ENCODE measurements around the gene FERMT1. TPM values are rescaled to one million over a fixed set of nuclear protein-coding genes. Genes with fewer than 3 reads are reported as not detected.

Gene FERMT1
- total and polyA plus RNA-seq, 2 of the 13 experiments (the other 11 are each of a cell fraction or from before 2014, with no cell fraction given) = 15.8 to 29.5 TPM

DNA sequence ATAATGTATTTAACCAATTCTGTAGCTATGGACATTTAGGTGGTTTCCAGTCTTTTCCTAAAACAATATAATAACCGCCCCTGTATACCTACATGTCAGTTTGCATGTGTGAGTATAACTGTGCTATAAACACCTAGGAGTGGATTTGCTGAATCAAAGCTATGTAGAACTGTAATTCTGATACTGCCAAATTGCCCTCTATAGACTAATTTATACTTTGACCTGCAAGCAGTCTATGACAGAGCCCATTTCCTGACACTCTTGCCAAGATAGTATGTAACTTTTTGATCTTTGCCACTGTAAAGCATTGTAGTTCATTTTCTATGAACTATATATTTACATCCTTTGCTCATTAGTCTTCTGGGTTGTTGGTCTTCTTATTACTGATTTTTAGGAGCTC, 19.5 kb downstream of the FERMT1 start (continued):
- TF ChIP-seq ZFP90 (CRISPR knock-in tag; IDR thresholded peaks at IDR 0.05; ENCODE audit: borderline replicate concordance) (no peak), SRSF1 (optimal IDR thresholded peaks at IDR 0.05; ENCODE audit: low read depth, low read length) (no peak), PRPF4 (IDR thresholded peaks at IDR 0.05; ENCODE audit: low read depth, low read length, poor library complexity, severe bottlenecking) (no peak)
- TF ChIP-seq, protein P1, sequence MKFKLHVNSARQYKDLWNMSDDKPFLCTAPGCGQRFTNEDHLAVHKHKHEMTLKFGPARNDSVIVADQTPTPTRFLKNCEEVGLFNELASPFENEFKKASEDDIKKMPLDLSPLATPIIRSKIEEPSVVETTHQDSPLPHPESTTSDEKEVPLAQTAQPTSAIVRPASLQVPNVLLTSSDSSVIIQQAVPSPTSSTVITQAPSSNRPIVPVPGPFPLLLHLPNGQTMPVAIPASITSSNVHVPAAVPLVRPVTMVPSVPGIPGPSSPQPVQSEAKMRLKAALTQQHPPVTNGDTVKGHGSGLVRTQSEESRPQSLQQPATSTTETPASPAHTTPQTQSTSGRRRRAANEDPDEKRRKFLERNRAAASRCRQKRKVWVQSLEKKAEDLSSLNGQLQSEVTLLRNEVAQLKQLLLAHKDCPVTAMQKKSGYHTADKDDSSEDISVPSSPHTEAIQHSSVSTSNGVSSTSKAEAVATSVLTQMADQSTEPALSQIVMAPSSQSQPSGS (CRISPR knock-in tag; IDR thresholded peaks at IDR 0.05) = no peak

DNA sequence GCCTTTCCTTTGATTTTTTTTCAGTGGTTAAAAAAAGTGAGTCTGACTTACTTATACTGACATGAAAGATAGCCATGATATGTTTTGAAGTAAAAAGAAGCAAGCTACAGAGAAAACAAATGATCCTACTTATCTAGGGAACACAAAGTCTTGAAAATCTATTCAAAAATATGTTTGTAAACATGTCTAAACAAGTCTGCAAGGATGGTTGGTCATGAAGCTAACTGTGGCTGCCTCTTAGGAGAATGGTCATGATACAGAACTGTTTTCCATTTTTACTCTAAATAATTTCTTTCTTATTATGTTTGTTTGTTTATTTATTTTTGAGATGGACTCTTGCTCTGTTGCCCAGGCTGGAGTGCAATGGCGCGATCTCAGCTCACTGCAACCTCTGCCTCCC, 21.5 kb downstream of the FERMT1 start:
- CTCF ChIA-PET (ENCODE audit: low intra/inter-chr PET ratio, low total read pairs) = no interaction called here
- peaks cover 18 to 60% of the 10 kb centered on the region in 2 experiments for H3K36me3 ChIP-seq (replicated peaks in 1 of 2; ENCODE audit: control insufficient read depth in 1 of 2, insufficient read depth in 2 of 2, low read length in 2 of 2)
- no TSS peak for BruUV-seq (replicated peaks)
- TF ChIP-seq NFYC (CRISPR knock-in tag; IDR thresholded peaks at IDR 0.05) = no peak
- TF ChIP-seq RBFOX2 (IDR thresholded peaks at IDR 0.05; ENCODE audit: low read depth, low read length) = no peak
- TF ChIP-seq TRIM22 (IDR thresholded peaks at IDR 0.05) = no peak
- TF ChIP-seq ZNF773 (CRISPR knock-in tag; IDR thresholded peaks at IDR 0.05; ENCODE audit: borderline replicate concordance) = no peak
- TF ChIP-seq ZNF556 (CRISPR knock-in tag; IDR thresholded peaks at IDR 0.05; ENCODE audit: borderline replicate concordance) = no peak
- TF ChIP-seq, protein P2, sequence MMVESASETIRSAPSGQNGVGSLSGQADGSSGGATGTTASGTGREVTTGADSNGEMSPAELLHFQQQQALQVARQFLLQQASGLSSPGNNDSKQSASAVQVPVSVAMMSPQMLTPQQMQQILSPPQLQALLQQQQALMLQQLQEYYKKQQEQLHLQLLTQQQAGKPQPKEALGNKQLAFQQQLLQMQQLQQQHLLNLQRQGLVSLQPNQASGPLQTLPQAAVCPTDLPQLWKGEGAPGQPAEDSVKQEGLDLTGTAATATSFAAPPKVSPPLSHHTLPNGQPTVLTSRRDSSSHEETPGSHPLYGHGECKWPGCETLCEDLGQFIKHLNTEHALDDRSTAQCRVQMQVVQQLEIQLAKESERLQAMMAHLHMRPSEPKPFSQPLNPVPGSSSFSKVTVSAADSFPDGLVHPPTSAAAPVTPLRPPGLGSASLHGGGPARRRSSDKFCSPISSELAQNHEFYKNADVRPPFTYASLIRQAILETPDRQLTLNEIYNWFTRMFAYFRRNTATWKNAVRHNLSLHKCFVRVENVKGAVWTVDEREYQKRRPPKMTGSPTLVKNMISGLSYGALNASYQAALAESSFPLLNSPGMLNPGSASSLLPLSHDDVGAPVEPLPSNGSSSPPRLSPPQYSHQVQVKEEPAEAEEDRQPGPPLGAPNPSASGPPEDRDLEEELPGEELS (CRISPR knock-in tag; IDR thresholded peaks at IDR 0.05) = no peak
- no peak for TF ChIP-seq FOXO4 (CRISPR knock-in tag; conservative IDR thresholded peaks at IDR 0.05)
- TF ChIP-seq GLI4 (CRISPR knock-in tag; IDR thresholded peaks at IDR 0.05; ENCODE audit: borderline replicate concordance) = no peak
- no peak for TF ChIP-seq ZNF619 (CRISPR knock-in tag; IDR thresholded peaks at IDR 0.05)
- TF ChIP-seq ZNF558 (CRISPR knock-in tag; IDR thresholded peaks at IDR 0.05; ENCODE audit: borderline replicate concordance) = no peak
- no peak for TF ChIP-seq MIXL1 (CRISPR knock-in tag; IDR thresholded peaks at IDR 0.05)
- no peak for TF ChIP-seq ZBTB33 (CRISPR knock-in tag; IDR thresholded peaks at IDR 0.05)
- no peak for TF ChIP-seq ZNF572 (CRISPR knock-in tag; IDR thresholded peaks at IDR 0.05)

More for the DNA sequence above, 21.5 kb downstream of the FERMT1 start:
- POLR2A ChIA-PET = no interaction called here
- Histone ChIP-seq H3K27ac (ENCODE audit: extremely low read length, insufficient read depth, low read length) (no peak overlapping the region), H3K9me3 (ENCODE audit: low read length) (no peaks in the 10 kb centered on the region), H3K27me3 (ENCODE audit: control insufficient read depth in 1 of 2, insufficient read depth in 2 of 2, low read length in 2 of 2) (no peaks in the 10 kb centered on the region), H3K9ac (ENCODE audit: insufficient read depth, low read depth, low read length) (no peak overlapping the region), H3K4me3 (replicated peaks in 1 of 3; ENCODE audit: insufficient read depth in 1 of 3, low read depth in 2 of 3, low read length in 3 of 3) (no peak overlapping the region), H3K79me2 (ENCODE audit: insufficient read depth, low read length) (no peaks in the 10 kb centered on the region), H3K4me1 (ENCODE audit: insufficient read depth, low read length) (peaks cover 3% of the 10 kb centered on the region), H3K4me2 (ENCODE audit: low read depth, low read length) (no peak overlapping the region), H4K20me1 (ENCODE audit: insufficient read depth, low read length) (no peaks in the 10 kb centered on the region), H2AFZ (ENCODE audit: low read length) (no peak overlapping the region)
- intact Hi-C loops (cut with micrococcal nuclease; ENCODE audit: unreplicated experiment) = no loop called here
- ATAC-seq = no peak
- in situ Hi-C loops (cut with HindIII; ENCODE audit: extremely low pct_ligation_motif_present, low pct_unique_long_range_greater_than_20kb) = no loop called here
- no peak for DNase-seq (ENCODE audit: low spot score)
- WGBS (ENCODE audit: low lambda C conversion rate) = 93% methylated on average over 2 of the region's 2 CpGs
- FAIRE-seq = no peak
